ENCODE measurements around the gene NDUFV2.

NDUFV2 gene

DNA sequence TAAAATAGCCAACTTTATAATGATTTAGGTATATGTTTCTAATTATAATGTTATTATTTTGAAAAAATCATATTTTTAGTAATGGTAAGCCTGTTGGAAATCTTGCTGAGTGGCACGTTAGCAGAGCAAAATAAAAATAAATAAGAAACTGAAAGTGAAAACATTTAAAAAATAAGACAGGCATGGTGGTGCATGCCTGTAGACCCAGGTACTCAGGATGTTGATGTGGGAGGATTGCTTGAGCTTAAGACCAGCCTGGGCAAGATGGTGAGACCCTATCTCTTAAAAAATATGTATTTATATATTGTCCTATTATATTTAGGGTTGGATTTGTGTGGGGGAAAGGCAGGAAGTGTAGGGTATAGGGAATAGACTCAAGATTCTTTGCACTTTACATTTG is 18.3 kb downstream of the NDUFV2 start:
- DNase-seq, result no peak

DNA sequence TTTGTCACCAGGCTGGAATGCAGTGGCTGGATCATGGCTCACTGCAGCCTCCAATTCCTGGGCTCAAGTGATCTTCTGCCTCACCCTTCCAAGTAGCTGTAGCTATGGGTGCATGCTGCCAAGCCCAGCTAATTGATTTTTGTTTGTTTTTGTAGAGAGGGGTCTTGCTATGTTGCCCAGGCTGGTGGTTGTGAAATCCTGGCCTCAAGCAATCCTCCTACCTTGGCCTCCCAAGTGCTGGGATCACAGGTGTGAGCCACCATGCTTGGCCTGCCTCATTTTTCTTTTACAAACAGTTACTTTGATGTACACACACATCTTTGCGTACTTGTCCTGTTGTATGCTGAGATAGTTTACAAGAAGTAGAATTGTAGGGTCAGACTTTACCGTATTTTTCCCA is 21.0 kb downstream of the NDUFV2 start:
- DNase-seq, result no peak

DNA sequence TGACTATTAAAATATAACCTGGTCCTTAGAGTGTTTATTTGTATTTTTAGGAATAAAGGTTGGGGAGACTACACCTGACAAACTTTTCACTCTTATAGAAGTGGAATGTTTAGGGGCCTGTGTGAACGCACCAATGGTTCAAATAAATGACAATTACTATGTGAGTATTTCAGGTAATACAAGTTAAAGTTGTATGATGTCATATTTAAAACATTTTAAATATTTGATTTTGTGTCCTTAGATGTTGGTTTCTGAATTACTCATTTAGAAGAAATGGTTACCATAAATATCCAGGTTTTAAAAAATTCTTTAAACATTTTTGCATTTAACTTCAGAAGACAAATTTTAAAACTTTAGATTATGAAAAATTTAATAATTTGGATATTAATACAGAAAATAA is 22.3 kb downstream of the NDUFV2 start:
- no peak for DNase-seq

DNA sequence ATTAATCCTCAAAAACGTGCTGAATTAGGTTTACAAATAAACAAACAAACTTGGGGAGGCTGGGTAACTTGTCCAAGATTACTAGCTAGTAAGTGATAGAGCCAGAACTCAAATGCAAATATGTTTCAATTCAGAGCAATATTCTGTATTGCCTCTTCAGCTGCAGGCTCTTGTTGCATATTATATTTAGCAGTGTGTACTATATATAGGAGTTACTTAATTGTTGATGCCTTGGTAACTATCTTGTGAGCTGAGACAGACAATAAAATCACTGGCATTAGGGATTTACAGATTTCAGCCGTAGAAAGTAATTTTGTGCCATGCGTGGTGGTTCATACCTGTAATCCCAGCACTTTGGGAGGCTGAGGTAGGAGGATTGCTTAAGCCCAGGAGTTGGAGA is 23.8 kb downstream of the NDUFV2 start:
- no peak for DNase-seq

DNA sequence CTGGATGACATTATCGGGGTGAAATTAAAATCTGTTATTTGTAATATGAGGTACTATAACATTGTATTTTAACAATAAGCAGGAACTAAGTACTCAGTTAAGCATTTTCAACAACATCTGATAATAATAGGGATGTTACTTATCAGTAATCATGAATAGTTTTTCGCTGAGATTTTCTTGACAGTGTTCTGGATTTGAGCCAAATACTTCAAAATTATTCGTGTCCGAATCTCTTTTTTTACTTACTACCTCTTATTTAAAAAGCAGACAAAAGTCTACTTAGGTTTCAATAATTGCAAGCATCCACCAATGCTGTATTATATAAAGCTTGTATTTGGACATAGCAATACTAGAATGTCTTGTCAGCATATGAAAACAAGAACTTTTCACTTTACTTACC is 27.7 kb downstream of the NDUFV2 start:
- DNase-seq, result no peak

DNA sequence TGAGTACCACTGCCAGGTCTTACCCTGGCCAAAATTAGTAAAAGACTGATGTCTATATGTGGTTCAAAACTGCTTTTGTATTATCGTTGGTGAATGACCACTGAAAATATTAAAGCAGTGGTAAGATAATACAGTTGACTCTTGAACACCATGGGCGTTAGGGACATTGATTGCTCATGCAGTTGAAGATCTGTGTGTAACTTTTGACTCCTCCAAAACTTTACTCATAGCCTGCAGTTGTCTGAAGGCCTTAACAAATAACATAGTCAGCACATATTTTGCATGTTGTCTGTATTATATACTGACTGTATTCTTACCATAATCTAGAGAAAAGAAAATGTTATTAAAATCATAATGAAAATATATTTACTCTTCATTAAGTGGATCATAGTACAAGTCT is 28.3 kb downstream of the NDUFV2 start:
- DNase-seq, result no peak

DNA sequence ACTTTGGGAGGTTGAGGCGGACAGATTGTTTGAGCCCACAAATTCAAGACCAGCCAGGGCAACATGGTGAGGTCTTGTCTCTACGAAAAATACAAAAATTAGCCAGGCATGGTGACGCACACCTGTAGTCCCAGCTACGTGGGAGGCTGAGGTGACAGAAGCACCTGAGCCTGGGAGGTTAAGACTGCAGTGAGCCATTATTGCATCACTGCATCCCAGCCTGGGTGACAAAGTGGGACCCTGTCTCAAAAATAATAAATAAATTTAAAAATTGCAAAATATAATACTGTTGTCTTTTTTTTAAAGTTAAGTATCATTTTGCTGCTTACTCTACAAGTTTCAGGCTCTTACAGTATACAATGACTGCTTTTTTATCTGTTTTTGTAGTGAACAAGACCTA is 30.1 kb downstream of the NDUFV2 start:
- DNase-seq, result no peak

DNA sequence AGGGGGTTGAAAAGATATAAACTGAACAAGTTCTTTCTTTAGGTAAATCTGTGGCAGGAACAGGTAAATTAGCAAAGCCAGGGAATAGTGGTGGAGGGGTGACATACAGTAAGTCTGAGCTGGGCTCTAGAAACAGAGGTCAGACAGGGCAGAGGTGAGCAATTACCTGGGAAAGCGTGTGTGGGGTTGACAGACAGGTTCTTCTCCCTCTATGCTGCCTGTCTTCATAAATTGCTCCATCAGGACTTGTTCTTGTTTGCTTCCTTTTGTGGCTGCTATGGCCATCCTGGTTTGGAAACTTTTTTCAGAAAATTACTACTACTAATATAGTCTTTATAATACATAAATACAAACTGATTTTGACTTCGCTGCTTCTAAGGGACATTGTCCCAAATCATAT is 30.7 kb downstream of the NDUFV2 start:
- DNase-seq, result no peak

DNA sequence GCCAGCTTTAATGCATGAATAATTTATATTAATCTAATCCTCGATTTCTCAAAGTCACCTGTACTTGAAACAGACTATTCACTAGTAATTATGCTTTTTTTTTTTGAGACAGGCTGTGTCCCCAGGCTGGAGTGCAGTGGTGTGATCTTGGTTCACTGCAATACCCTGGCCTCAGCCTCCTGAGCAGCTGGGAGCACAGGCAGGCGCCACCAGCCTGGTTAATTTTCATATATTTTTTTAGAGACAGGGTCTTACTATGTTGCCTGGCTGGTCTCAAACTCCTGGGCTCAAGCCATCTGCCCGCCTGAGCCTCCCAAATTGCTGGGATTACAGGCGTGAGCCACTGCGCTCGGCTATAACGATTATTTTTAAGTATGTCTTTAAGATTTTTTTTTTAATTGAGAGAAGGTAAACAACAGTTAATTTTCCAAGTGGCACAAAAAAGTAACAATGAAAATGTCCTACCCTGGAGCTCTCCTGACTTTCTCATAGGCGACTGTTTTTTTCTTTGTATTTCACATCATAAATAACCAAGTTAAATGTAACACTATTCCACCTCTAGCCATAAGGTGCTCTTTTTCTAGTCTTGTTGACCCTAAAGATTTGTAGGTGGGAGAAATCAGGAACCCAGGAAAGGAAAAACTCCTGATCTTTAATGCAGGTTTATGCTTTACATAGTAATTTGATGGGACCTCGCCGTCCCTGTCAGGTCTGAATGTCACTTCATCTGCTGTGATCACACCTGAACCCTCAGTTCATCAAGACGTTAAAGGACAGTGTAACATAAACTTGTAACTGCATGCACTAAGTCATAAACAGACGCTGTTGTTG is 32.8 kb downstream of the NDUFV2 start:
- peak; percentile 24 for DNase-seq

DNA sequence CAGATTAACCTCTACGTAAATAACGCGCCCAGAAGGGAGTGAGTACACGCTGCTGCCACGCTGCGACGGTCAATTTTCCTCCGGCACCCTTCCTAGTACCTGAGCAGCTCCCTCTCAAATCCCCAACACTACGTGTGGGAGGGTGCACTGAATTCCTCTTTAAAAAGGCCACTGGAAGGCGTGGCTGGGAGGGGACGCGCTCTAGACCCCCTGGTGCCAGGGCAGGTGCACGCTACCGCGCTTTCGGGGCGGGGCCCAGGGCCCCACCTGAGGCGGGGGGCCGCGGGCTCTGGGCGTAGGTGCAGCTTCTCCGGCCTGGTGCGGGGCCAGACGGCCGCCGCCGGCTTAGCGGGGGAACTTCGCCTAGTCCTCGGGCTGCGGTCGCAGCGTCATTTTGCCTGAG is 33.4 kb downstream of the NDUFV2 start:
- DNase-seq, result no peak

DNA sequence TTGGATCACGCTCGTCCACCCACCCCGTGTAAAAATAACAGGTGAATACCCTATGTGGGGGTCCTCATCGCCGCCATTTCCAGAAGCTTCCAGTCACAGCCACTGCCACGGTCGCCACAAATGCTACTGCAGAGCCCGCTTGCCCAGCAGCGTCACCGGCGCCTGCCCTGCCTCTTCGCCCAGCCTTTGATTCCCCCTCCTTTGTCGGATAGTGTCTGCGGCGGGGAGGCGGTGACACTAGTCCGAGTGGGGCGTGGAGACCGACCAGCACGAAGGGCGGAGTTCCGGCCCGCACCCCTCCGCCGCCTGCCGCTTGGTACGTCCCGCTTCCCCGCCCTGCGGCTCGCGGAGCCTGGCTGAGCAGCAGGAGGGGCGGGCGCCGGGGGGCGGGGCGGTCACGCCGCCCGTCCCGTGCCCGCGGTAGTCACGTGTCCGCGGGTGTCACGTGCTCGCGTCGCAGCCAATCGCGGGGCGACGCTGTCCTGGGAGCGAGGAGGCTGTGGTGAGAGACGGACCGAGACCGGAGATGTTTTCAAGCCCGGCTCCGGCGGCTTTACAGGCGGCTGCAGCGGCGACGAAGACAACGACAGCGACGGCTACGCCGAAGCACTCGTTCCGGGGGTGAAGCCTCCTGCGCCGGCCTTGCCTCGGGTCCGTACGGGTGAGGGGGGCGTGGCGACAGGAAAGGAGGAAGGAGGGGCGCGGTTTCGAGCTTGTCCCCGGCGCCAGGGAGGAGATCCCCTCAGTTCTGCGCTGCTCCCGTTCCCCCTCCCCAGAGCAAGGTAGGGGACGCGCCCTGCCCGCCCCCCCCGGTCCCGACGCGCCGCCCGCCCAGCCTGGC is 34.0 kb downstream of the NDUFV2 start, which contains the start of gene ANKRD12:
Gene ANKRD12 (plus strand): TSS at position 467 of the 841 bp plus-strand sequence. CDS start 45,652 bp downstream, outside the sequence.
- DNase-seq, result peak; percentile 99

DNA sequence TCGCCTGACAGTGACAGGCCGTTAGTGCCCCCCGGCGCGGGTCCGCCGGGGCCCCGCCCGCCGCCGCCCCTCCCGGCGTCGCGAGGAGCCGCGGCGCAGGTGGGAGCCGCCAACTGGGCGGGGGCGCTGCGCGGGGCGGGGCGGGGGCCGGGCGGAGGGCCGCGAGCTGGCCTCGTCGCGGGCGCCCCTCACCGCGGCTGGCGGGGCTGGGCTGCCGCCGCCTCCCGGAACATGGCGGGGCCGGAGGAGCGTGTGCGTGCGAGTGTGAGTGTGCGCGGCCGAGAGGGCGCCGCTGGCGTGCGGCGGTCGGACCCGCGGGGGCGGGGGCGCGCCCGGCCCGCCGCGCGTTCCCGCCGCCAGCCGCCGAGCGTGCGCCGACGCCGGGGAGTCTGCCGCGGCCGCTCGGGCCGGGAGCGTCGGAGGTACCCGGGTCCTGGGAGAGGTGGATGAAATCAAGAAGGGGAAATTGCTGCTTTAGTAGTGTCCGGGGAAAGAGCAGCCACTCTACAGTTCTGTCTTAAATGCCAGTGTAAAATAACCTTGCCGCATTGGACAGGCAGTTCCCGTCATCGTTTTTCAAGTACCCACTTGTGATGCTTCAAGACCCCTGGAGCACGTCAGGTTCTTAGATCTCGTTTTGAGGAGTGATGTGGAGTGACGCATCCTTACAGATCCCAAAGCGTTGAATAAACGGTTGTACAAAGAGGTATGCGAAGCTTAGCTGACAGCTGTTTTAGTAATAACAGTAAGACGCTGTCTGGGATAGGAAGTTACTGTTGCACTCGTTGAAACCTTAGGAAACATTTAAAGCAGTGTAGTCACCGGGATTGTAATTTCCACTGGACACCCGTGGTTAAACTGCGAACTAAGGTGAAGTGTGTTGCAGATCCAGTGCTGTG is 34.9 kb downstream of the NDUFV2 start:
- peak; percentile 83 for DNase-seq

DNA sequence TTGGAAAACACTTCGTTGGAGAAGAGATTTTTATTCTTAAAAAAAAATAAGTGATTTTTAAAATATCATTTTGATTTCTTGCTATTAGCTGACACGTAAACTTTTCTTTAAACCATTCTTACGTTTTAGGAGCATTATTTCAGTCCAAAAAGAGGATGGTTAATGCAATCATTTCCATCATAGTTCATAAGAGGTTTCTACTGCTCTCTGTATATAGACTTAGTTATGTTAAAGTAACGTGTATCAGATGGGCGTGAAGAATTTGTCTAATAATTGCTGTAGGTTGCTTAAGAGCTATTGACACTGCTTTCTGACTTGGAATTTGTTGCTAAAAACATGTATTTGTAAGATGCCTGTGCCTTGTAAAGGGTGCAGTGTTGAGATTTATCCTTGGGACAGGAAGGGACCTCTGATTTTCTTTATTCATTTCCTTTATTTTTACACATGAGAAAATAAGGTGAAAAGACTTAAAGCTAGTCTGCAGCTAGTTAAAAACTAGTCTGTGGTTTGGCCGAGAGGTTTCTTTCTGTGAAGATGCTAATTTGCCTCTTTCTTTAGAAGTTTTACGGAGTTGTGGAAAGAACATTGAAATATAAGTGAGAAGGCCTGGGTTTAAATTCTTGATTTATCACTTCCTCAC is 37.0 kb downstream of the NDUFV2 start:
- no peak for DNase-seq

DNA sequence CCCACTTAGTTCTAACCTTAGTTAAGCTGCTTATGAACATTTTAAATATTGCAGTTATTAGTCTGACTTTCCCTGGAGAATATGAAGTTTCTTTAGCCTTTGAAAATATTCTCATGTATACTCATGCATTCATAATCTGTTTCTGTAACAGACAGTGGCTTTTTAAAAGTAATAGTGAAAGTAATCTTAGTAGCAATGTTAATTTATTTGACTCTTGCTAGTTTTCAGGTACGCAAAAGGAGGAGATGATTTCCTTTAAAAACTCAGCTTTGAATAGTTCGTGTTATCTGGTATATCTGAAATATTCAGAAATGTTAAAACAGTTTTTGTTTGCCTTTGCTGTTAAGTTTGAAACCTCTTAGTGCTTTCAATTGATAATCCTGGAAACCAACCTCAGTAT is 37.9 kb downstream of the NDUFV2 start:
- DNase-seq, result no peak

DNA sequence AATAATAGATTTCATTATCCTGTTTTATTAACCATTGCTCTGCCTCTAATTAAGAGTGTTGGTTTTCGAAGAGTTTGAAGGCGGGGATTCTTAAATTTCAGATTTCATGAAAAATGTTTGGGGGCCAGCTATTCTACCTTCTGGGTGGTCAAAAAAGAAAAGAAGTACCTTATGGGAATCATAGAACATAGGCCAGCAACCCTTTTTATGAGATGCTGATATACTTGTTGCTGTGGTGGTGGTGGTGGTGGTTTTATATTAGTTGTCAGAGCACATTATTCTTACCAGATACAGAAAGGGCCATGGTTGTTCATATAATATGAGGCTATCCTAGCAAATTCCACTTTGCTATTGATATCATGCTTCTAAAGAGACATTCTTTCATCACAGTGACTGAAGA is 38.5 kb downstream of the NDUFV2 start:
- DNase-seq, result no peak

DNA sequence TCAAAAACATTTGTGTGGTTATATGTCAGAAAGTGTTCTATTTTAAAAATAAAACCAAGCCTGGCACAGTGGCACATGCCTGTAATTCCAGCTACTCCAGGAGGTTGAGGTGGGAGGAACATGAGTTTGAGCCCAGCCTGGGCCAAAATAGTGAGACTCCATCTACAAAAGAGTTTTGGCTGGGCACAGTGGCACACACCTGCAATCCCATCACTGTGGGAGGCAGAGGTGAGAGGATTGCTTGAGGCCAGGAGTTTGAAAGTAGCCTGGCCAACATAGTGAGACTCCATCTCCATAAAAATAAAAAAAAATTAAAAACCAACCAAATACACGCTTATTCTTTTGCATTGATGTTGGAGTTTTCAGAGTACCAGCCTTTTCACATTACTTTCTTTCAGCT is 43.7 kb downstream of the NDUFV2 start:
- no peak for DNase-seq

DNA sequence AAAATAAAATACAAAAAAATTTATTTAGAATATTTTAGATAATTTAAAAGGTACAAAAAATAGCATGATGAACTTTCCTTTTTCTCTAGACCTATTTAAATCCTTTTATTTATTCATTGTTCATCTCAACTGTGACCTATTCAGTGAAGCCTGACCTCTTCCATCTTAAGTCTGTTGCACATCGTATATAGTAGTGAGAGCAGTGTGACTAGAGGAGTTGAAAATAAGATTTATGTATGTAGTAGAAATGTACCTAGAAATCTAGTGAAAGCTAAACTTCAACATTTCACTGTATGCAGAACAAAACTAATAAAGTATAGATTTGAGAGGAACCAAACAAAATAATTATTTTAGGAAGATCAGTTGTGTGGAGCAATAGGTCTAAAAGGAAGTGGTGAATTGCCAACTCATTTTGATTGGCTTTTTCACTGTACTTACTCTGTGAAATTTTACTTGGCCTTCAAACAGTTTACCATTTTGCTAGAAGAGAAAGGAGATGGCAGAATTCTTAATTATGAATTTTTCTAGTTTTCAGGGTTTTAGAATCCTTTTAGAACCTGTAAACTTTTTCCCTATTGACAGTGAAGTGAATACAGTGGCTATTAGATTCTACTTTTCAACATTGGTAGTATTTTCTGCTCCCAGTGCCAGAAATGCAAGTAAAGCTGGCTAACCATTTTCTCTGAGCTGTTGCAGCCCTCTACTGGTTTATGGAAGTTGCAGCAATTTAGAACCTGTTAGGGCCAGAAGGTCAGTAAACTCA is 45.1 kb downstream of the NDUFV2 start:
- peak; percentile 16 for DNase-seq

DNA sequence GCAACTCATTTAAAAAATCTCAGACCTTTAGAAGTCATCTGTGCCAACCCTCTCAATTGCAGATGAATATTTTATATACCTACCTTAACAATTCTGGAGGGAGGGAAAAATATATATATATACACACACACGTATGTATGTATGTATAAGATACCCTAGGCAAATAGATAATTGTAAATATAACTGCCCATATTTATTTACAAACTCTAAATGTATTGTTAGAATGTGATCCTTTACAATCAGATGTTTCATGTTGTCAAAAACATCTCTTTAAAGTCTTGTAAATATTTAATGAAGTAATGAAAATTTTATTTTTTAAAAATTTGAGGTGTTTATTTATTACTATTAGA is 45.7 kb downstream of the NDUFV2 start:
- no peak for DNase-seq

DNA sequence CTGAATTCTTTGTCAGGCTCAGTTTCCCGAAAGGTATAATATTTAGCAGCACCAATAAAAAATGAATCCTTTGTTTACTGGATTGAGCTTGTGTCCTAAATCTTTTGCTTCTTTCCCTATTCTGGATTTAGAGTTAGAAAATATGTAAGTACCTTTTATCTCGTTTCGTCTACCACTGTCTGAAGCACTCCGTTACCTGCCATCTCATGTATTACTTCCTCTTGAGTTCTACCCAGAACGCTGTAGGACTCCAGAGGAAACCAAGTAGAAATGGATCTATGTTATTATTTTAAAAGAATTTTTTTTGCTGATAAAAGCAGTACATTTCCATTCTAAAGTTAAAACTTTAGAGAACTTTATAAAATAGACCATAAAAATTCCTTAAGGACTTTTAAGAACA is 47.6 kb downstream of the NDUFV2 start:
- DNase-seq, result no peak

DNA sequence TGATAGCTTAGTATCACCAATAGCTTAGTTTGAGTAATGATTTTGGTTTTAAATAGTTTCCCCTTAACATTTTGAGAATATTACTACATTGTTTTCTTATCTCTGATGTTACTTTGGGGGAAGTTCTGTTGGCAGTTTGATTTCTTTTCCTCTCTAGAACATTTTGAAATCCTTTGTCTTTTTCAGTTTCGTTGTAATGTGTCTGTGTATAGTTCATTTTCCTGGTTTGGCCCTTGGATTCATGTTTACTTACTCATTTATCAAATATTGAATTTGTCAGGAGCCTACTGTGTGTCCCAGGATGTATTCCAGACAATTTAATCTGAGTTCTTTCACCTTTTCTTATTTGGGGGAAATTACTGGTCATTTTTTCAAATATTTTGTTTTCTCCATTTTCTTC is 50.8 kb downstream of the NDUFV2 start:
- no peak for DNase-seq

DNA sequence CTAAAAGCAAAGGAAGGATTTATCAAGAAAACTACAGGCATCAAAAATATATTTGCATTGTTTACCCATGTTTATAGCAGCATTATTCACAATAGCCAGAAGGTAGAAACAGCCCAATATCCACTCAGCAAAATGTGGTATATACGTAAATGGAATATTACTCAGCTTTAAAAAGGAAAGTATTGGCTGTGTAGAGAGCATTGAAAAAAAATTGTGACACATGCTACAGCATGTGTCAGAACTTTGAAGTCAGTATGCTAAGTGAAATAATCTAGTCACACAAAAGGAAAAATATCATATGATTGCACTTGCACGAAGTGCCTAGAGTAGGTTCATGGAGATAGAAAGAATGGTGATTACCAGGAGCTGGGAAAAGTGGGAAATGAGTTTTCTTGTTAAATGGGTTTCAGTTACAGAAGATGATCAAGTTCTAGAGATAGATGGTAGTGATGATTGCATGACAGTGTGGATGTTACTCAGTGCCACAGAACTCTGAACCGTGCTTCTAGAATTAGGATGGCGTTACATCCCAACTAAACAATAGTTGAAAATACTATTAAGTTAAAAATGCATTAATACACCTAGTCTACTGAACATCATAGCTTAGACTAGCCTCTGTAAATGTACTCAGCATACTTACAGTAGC is 54.2 kb downstream of the NDUFV2 start:
- no peak for DNase-seq

Data from retina (tissue), 1 donor.